Measurements from ENCODE around the gene VAMP5.

- TF ChIP-seq YY1 (IDR thresholded peaks at IDR 0.05; ENCODE audit: borderline replicate concordance in 1 of 3, control insufficient read depth in 1 of 3, extremely low read depth in 1 of 3, insufficient read depth in 3 of 3, insufficient read length in 1 of 3, insufficient replicate concordance in 2 of 3, low read depth in 1 of 3, low read length in 2 of 3) (no peak), CEBPB (tag; IDR thresholded peaks at IDR 0.05) (no peak), NR2C2 (CRISPR knock-in tag; IDR thresholded peaks at IDR 0.05) (no peak), NR2C2 (tag; IDR thresholded peaks at IDR 0.05) (no peak), CTCF (IDR thresholded peaks at IDR 0.05 in 2 of 3, conservative IDR thresholded peaks at IDR 0.05 in 1 of 3; ENCODE audit: insufficient read depth in 2 of 3, low read depth in 1 of 3, low read length in 3 of 3) (no peak), RBBP5 (IDR thresholded peaks at IDR 0.05; ENCODE audit: borderline replicate concordance, insufficient read depth, low read length, poor library complexity, severe bottlenecking) (no peak), ERF (CRISPR knock-in tag; IDR thresholded peaks at IDR 0.05) (no peak), NCOA2 (IDR thresholded peaks at IDR 0.05; ENCODE audit: partially characterized antibody in 2 of 2) (no peak), FOXK1 (CRISPR knock-in tag; IDR thresholded peaks at IDR 0.05; ENCODE audit: borderline replicate concordance) (no peak), THRA (IDR thresholded peaks at IDR 0.05) (no peak), ZNF197 (CRISPR knock-in tag; IDR thresholded peaks at IDR 0.05; ENCODE audit: low read depth) (no peak)
Measured at GRCh38 chr2:85606116-85606455, 21.9 kb downstream of the VAMP5 start.

Data from K562 (cell line).